H9 (cell line): Measurements from ENCODE around the gene ZFP62. TPM values are rescaled to one million over a fixed set of nuclear protein-coding genes. Genes with fewer than 3 reads are reported as not detected.

Source experiments
- DNase-seq: peaks from one replicate; pipeline ENCODE4 v3.0.0-alpha.2; 2017
- H2AFZ ChIP-seq: one replicate; pipeline ENCODE4 v1.6.1; 2013; ENCODE audit warnings: mild to moderate bottlenecking, low read length, control low read depth, moderate library complexity
- H2AK5ac ChIP-seq: 2 replicates; pipeline ENCODE4 v1.6.1; 2013; ENCODE audit warnings: low read length, control low read depth, mixed read lengths; ENCODE audit not compliant: insufficient read length
- H2BK120ac ChIP-seq: one replicate; pipeline ENCODE4 v1.6.1; 2013; ENCODE audit warnings: low read depth, mild to moderate bottlenecking, low read length, control low read depth, inconsistent platforms; ENCODE audit not compliant: poor library complexity, severe bottlenecking
- H2BK12ac ChIP-seq: 2 replicates; pipeline ENCODE4 v1.6.1; 2013; ENCODE audit warnings: low read length, control low read depth, mixed read lengths, low read depth; ENCODE audit not compliant: insufficient read length
- H2BK15ac ChIP-seq: 2 replicates; pipeline ENCODE4 v1.6.1; 2013; ENCODE audit warnings: low read depth, low read length, control low read depth
- H2BK20ac ChIP-seq: one replicate; pipeline ENCODE4 v1.6.1; 2013; ENCODE audit warnings: low read depth, mild to moderate bottlenecking, low read length, control low read depth, inconsistent platforms; ENCODE audit not compliant: poor library complexity, severe bottlenecking
- H2BK5ac ChIP-seq: 2 replicates; pipeline ENCODE4 v1.6.1; 2013; ENCODE audit warnings: low read length, control low read depth, mixed read lengths; ENCODE audit not compliant: insufficient read length
- H3K14ac ChIP-seq: 2 replicates; pipeline ENCODE4 v1.6.1; 2013; ENCODE audit warnings: low read length, control low read depth; ENCODE audit not compliant: insufficient read depth
- H3K18ac ChIP-seq: 2 replicates; pipeline ENCODE4 v1.6.1; 2013; ENCODE audit warnings: low read depth, mild to moderate bottlenecking, mixed read lengths, low read length, control low read depth; ENCODE audit not compliant: insufficient read length
- H3K23ac ChIP-seq: 2 replicates; pipeline ENCODE4 v1.6.1; 2013; ENCODE audit warnings: low read length, control low read depth, mixed read lengths, low read depth; ENCODE audit not compliant: insufficient read length
- H3K23me2 ChIP-seq: 2 replicates; pipeline ENCODE4 v1.6.1; 2013; ENCODE audit warnings: low read depth, mild to moderate bottlenecking, mixed read lengths, low read length, control low read depth; ENCODE audit not compliant: insufficient read length, poor library complexity, severe bottlenecking
- H3K27ac ChIP-seq: 2 replicates; pipeline ENCODE4 v1.5.1; 2013; ENCODE audit warnings: low read length, control low read depth, mixed read lengths, low read depth; ENCODE audit not compliant: insufficient read length
- H3K27me3 ChIP-seq: 2 replicates; pipeline ENCODE4 v1.6.1; 2013; ENCODE audit warnings: low read length, control low read depth, inconsistent platforms; ENCODE audit not compliant: insufficient read depth
- H3K4ac ChIP-seq: 2 replicates; pipeline ENCODE4 v1.6.1; 2013; ENCODE audit warnings: low read depth, mild to moderate bottlenecking, control low read depth, inconsistent platforms, low read length, moderate library complexity
- H3K4me1 ChIP-seq: 2 replicates; pipeline ENCODE4 v1.6.1; 2013; ENCODE audit warnings: low read length, control low read depth, inconsistent platforms; ENCODE audit not compliant: insufficient read depth
- H3K4me2 ChIP-seq: 2 replicates; pipeline ENCODE4 v1.6.1; 2013; ENCODE audit warnings: low read length, control low read depth, mixed read lengths; ENCODE audit not compliant: insufficient read length, insufficient read depth
- H3K56ac ChIP-seq: 2 replicates; pipeline ENCODE4 v1.6.1; 2013; ENCODE audit warnings: low read depth, mild to moderate bottlenecking, mixed read lengths, low read length, control low read depth; ENCODE audit not compliant: insufficient read length
- H3K79me1 ChIP-seq: 2 replicates; pipeline ENCODE4 v1.6.1; 2013; ENCODE audit warnings: low read depth, mild to moderate bottlenecking, moderate library complexity, low read length, control low read depth, inconsistent platforms; ENCODE audit not compliant: insufficient read depth, poor library complexity, severe bottlenecking
- H3K79me2 ChIP-seq: 2 replicates; pipeline ENCODE4 v1.6.1; 2013; ENCODE audit warnings: low read length, control low read depth, inconsistent platforms; ENCODE audit not compliant: insufficient read depth
- H3K9ac ChIP-seq: 2 replicates; pipeline ENCODE4 v1.6.1; 2013; ENCODE audit warnings: low read length, control low read depth, mixed read lengths; ENCODE audit not compliant: insufficient read length; ENCODE audit errors: extremely low read depth
- H3K9me3 ChIP-seq: one replicate; pipeline ENCODE4 v1.6.1; 2013; ENCODE audit warnings: low read depth, low read length, inconsistent platforms; ENCODE audit not compliant: control insufficient read depth
- H3T11ph ChIP-seq: one replicate; pipeline ENCODE4 v1.6.1; 2013; ENCODE audit warnings: mild to moderate bottlenecking, low read length, control low read depth, inconsistent platforms
- H4K20me1 ChIP-seq: one replicate; pipeline ENCODE4 v1.6.1; 2013; ENCODE audit not compliant: control insufficient read depth, insufficient read length, insufficient read depth
- H4K5ac ChIP-seq: 2 replicates; pipeline ENCODE4 v1.6.1; 2013; ENCODE audit warnings: low read depth, mild to moderate bottlenecking, mixed read lengths, low read length, control low read depth; ENCODE audit not compliant: insufficient read length
- H4K8ac ChIP-seq: replicated peaks from 2 replicates; pipeline ENCODE4 v1.6.1; 2013; ENCODE audit warnings: low read length, control low read depth, mixed read lengths, low read depth; ENCODE audit not compliant: insufficient read length
- H4K91ac ChIP-seq: 2 replicates; pipeline ENCODE4 v1.6.1; 2013; ENCODE audit warnings: low read depth, mild to moderate bottlenecking, moderate library complexity, mixed read lengths, low read length, control low read depth; ENCODE audit not compliant: insufficient read length
- H3K27ac Mint-ChIP-seq, 3 experiments: 2 replicates in 2 of 3; 3 replicates in 1 of 3; pipeline ENCODE4 v1.8.0; 2020 to 2021; ENCODE audit warnings: mixed read lengths in 3 of 3, mild to moderate bottlenecking in 1 of 3, moderate library complexity in 1 of 3
- H3K27me3 Mint-ChIP-seq: 2 replicates; pipeline ENCODE4 v1.8.0; 2021; ENCODE audit warnings: low read depth, mild to moderate bottlenecking, moderate library complexity, mixed read lengths
- H3K36me3 Mint-ChIP-seq, 3 experiments: 2 replicates in 2 of 3; 3 replicates in 1 of 3; pipeline ENCODE4 v1.8.0; 2020 to 2021; ENCODE audit warnings: low read depth in 3 of 3, mixed read lengths in 3 of 3; ENCODE audit not compliant: insufficient read depth in 1 of 3
- H3K4me1 Mint-ChIP-seq, 2 experiments: 2 replicates each; pipeline ENCODE4 v1.8.0; 2020; ENCODE audit warnings: mixed read lengths in 2 of 2
- H3K4me3 Mint-ChIP-seq, 2 experiments: 2 replicates in 1 of 2; 3 replicates in 1 of 2; pipeline ENCODE4 v1.8.0; 2020 to 2021; ENCODE audit warnings: mild to moderate bottlenecking in 2 of 2, mixed read lengths in 2 of 2, moderate library complexity in 1 of 2
- H3K9me3 Mint-ChIP-seq, 2 experiments: 2 replicates in 1 of 2; 3 replicates in 1 of 2; pipeline ENCODE4 v1.8.0; 2020; ENCODE audit warnings: mild to moderate bottlenecking in 2 of 2, mixed read lengths in 2 of 2, moderate library complexity in 1 of 2
- CTCF ChIP-seq: fragments of 200-600 bp; sonication (generic); conservative IDR thresholded peaks from 3 replicates; pipeline ENCODE4 v1.8.0; 2021; ENCODE audit warnings: antibody characterized with exemption, mild to moderate bottlenecking
- WGBS: extraction: QIAGEN DNeasy Blood & Tissue Kit; methylation state at CpG from one replicate; pipeline ENCODE4 v1.1.7; 2013; ENCODE audit warnings: missing lambda C conversion rate, low lambda C conversion rate, mixed read lengths; ENCODE audit not compliant: insufficient read length; ENCODE audit errors: extremely low coverage; 5-methylcytosine and 5-hydroxymethylcytosine counted together
- total RNA-seq: library from RNA; stranded (reverse); gene quantifications from 2 replicates; pipeline ENCODE4 v1.2.1, GENCODE V29; 2021

Gene ZFP62
- total RNA-seq, 1 experiment from 2014 or later = 16.2 TPM

GRCh38 chr5:180869587-180869986, 8.5 kb upstream of the ZFP62 start:
- H3K79me1 ChIP-seq = no peaks in the 10 kb centered on the region
- no peak overlapping the region for H2BK15ac ChIP-seq
- no peak for DNase-seq
- no peak overlapping the region for H3K14ac ChIP-seq
- H3K4me2 ChIP-seq = no peak overlapping the region
- H3K9ac ChIP-seq = no peak overlapping the region
- Mint-ChIP-seq H3K9me3 (no peaks in the 10 kb centered on the region), H3K4me3 (no peak overlapping the region), H3K27me3 (no peaks in the 10 kb centered on the region; the same call in none of the 2 replicates), H3K27ac (no peak overlapping the region), H3K36me3 (no peaks in the 10 kb centered on the region; a peak in 1 of 7 replicates), H3K4me1 (peaks cover 15 to 25% of the 10 kb centered on the region in 2 experiments)
- no peak overlapping the region for H3K56ac ChIP-seq
- H2AK5ac ChIP-seq = no peak overlapping the region
- H3K27ac ChIP-seq = no peak overlapping the region
- no CpG with 5 or more reads among the region's 1 CpG for WGBS
- H2BK120ac ChIP-seq = no peak overlapping the region
- no peaks in the 10 kb centered on the region for H4K20me1 ChIP-seq
- H3K18ac ChIP-seq = no peak overlapping the region
- no peak overlapping the region for H2BK20ac ChIP-seq
- H3K4ac ChIP-seq = no peak overlapping the region
- no peak overlapping the region for H2BK12ac ChIP-seq
- H2AFZ ChIP-seq = no peak overlapping the region
- no peak overlapping the region for H3K23ac ChIP-seq
- H4K8ac ChIP-seq = no peak overlapping the region
- no peak for TF ChIP-seq CTCF
- H2BK5ac ChIP-seq = no peak overlapping the region
- H3K4me1 ChIP-seq = no peaks in the 10 kb centered on the region; the same call in 1 of the 2 replicates
- H3K23me2 ChIP-seq = no peaks in the 10 kb centered on the region
- H3K9me3 ChIP-seq = no peaks in the 10 kb centered on the region
- no peaks in the 10 kb centered on the region for H3K27me3 ChIP-seq
- no peak overlapping the region for H4K5ac ChIP-seq
- no peak overlapping the region for H3T11ph ChIP-seq
- no peaks in the 10 kb centered on the region for H3K79me2 ChIP-seq
- no peak overlapping the region for H4K91ac ChIP-seq
